Neural progenitor cell (in vitro differentiated cells): ENCODE data around the gene LRP4. TPM values are rescaled to one million over a fixed set of nuclear protein-coding genes. Genes with fewer than 3 reads are reported as not detected.

ENCODE experiments used
- DNase-seq: peaks from one replicate; pipeline ENCODE4 v3.0.0-alpha.2; 2016; ENCODE audit warnings: low spot score
- H2AFZ ChIP-seq: fragments of 200-600 bp; sonication (generic); replicated peaks from 2 replicates; pipeline ENCODE4 v1.6.1; 2016; ENCODE audit warnings: antibody characterized with exemption
- H3F3A ChIP-seq: fragments of 200-600 bp; sonication (generic); 2 replicates; pipeline ENCODE4 v1.6.1; 2016; ENCODE audit warnings: antibody characterized with exemption, low read depth
- H3K27ac ChIP-seq: fragments of 200-600 bp; sonication (generic); 2 replicates; pipeline ENCODE4 v1.5.1; 2016; ENCODE audit warnings: mild to moderate bottlenecking
- H3K27me3 ChIP-seq: fragments of 200-600 bp; sonication (generic); 2 replicates; pipeline ENCODE4 v1.6.1; 2016; ENCODE audit warnings: mild to moderate bottlenecking, moderate library complexity
- H3K36me3 ChIP-seq: fragments of 200-600 bp; sonication (generic); 2 replicates; pipeline ENCODE4 v1.5.1; 2016
- H3K4me1 ChIP-seq: fragments of 200-600 bp; sonication (generic); 2 replicates; pipeline ENCODE4 v1.6.1; 2016; ENCODE audit warnings: mixed run types
- H3K4me2 ChIP-seq: fragments of 200-600 bp; sonication (generic); 2 replicates; pipeline ENCODE4 v1.6.1; 2016
- H3K4me3 ChIP-seq: fragments of 200-600 bp; sonication (generic); 2 replicates; pipeline ENCODE4 v1.5.1; 2016
- H3K79me2 ChIP-seq: fragments of 200-600 bp; sonication (generic); 2 replicates; pipeline ENCODE4 v1.6.1; 2016; ENCODE audit warnings: low read depth
- H3K9ac ChIP-seq: fragments of 200-600 bp; sonication (generic); 2 replicates; pipeline ENCODE4 v1.6.1; 2016
- H3K9me3 ChIP-seq: fragments of 200-600 bp; sonication (generic); 2 replicates; pipeline ENCODE4 v1.5.1; 2016; ENCODE audit warnings: low read depth
- H4K20me1 ChIP-seq: fragments of 200-600 bp; sonication (generic); 2 replicates; pipeline ENCODE4 v1.6.1; 2016; ENCODE audit warnings: low read depth
- H3K27ac Mint-ChIP-seq: 3 replicates; pipeline ENCODE4 v1.8.0; 2021; ENCODE audit warnings: mixed read lengths
- H3K27me3 Mint-ChIP-seq: 2 replicates; pipeline ENCODE4 v1.8.0; 2022; ENCODE audit warnings: low read depth, mild to moderate bottlenecking, inconsistent platforms, moderate library complexity, mixed read lengths; ENCODE audit not compliant: insufficient read depth
- H3K36me3 Mint-ChIP-seq: 3 replicates; pipeline ENCODE4 v1.8.0; 2021; ENCODE audit warnings: mixed read lengths
- H3K4me1 Mint-ChIP-seq: 3 replicates; pipeline ENCODE4 v1.8.0; 2021; ENCODE audit warnings: mixed read lengths
- H3K4me3 Mint-ChIP-seq: 3 replicates; pipeline ENCODE4 v1.8.0; 2021; ENCODE audit warnings: mild to moderate bottlenecking, moderate library complexity, mixed read lengths
- H3K9me3 Mint-ChIP-seq: 3 replicates; pipeline ENCODE4 v1.8.0; 2020; ENCODE audit warnings: mixed read lengths
- EZH2 ChIP-seq: fragments of 200-600 bp; sonication (generic); IDR thresholded peaks from 2 replicates; pipeline ENCODE4 v1.6.1; 2017; ENCODE audit warnings: antibody characterized with exemption, mild to moderate bottlenecking, moderate library complexity
- EZH2phosphoT487 ChIP-seq: fragments of 200-600 bp; sonication (generic); IDR thresholded peaks from 2 replicates; pipeline ENCODE4 v1.6.1; 2017; ENCODE audit warnings: antibody characterized with exemption
- total RNA-seq: library from RNA; depleted of rRNA; stranded (reverse); fragments of >200 nt; gene quantifications from 2 replicates; pipeline ENCODE4 v1.2.3, GENCODE V29; 2015; ENCODE audit warnings: low replicate concordance
- TF ChIP-seq, protein P1 (sequence below): fragments of 200-600 bp; sonication (generic); IDR thresholded peaks from 2 replicates; pipeline ENCODE4 v1.5.1; 2017; ENCODE audit warnings: antibody characterized with exemption, mild to moderate bottlenecking

Gene LRP4
- total RNA-seq, 1 donor from 2014 or later = 12.0 TPM

DNA sequence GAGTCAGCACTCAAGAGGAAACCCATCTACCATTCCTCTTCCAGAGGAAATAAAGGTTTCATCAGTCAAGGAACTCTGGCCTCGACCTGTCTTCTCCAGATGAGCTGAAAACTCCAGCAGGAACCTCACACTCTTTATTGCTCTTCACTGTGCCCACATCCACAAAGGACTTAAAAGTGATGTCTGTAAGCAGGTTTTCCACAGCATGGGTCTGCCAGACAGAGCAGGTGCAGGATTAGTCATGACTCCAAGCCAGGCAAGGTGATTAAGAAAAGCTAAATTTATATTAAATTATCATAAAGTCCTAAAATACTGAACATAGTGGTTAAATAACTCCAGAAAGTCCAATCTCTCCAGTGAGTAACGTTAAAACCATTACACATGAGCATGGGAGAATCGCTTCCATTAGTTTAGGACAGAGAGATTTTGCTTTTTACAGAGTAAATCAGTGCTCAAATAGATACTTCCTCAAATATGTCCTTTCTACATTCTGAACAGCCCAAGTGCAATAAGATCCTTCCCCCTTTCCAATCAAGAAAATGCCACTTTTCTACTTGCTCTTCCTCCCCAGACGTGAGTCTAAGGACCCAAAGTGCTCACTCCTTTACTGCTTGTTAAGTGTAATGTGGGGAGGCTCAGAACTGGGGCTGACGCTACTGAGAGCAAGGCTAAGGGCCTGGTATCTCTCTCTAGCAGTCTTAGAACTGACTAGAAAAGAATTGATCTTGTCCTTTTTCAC, 61.6 kb downstream of the LRP4 start:
- Histone ChIP-seq H3K36me3 (no peaks in the 10 kb centered on the region), H3K27me3 (no peaks in the 10 kb centered on the region), H3K79me2 (no peaks in the 10 kb centered on the region), H3K9me3 (no peaks in the 10 kb centered on the region), H2AFZ (no peak overlapping the region), H3K4me2 (no peak overlapping the region), H3K4me1 (no peaks in the 10 kb centered on the region), H4K20me1 (no peaks in the 10 kb centered on the region), H3K4me3 (no peak overlapping the region), H3K9ac (no peak overlapping the region), H3F3A (no peaks in the 10 kb centered on the region), H3K27ac (no peak overlapping the region)
- DNase-seq = no peak
- H3K27me3 Mint-ChIP-seq = peaks cover 2% of the 10 kb centered on the region
- H3K36me3 Mint-ChIP-seq = peaks cover 34% of the 10 kb centered on the region
- H3K4me3 Mint-ChIP-seq = no peak overlapping the region
- H3K4me1 Mint-ChIP-seq = no peaks in the 10 kb centered on the region
- H3K9me3 Mint-ChIP-seq = no peaks in the 10 kb centered on the region
- no peak overlapping the region for H3K27ac Mint-ChIP-seq
- TF ChIP-seq, protein P1, sequence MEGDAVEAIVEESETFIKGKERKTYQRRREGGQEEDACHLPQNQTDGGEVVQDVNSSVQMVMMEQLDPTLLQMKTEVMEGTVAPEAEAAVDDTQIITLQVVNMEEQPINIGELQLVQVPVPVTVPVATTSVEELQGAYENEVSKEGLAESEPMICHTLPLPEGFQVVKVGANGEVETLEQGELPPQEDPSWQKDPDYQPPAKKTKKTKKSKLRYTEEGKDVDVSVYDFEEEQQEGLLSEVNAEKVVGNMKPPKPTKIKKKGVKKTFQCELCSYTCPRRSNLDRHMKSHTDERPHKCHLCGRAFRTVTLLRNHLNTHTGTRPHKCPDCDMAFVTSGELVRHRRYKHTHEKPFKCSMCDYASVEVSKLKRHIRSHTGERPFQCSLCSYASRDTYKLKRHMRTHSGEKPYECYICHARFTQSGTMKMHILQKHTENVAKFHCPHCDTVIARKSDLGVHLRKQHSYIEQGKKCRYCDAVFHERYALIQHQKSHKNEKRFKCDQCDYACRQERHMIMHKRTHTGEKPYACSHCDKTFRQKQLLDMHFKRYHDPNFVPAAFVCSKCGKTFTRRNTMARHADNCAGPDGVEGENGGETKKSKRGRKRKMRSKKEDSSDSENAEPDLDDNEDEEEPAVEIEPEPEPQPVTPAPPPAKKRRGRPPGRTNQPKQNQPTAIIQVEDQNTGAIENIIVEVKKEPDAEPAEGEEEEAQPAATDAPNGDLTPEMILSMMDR = no peak
- TF ChIP-seq EZH2phosphoT487 (no peak), EZH2 (no peak)

DNA sequence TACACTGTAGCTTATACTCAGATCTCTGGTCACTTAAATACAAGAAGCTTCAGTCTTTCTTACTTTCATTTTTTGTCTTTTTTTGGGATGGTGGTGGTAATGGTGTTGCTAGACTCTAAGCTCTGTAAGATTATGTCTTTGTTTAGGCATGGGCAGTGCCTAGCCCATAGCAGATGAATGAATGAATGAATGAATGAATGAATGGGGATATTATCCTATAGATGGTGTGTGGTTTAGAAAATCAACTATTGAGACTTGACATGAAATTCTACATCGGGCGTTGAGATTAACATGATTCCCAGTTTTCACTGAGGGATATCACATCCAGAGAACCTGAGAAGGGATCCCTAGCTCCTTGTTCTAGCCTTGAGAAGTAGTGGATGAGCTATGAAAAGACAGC, 62.5 kb downstream of the LRP4 start:
- no peak overlapping the region for H3K27ac ChIP-seq
- H3K36me3 ChIP-seq = no peaks in the 10 kb centered on the region
- DNase-seq = no peak
- no peaks in the 10 kb centered on the region for H3K27me3 ChIP-seq
- no peaks in the 10 kb centered on the region for H4K20me1 ChIP-seq
- no peak overlapping the region for H3K9ac ChIP-seq
- H3K27ac Mint-ChIP-seq = no peak overlapping the region
- H2AFZ ChIP-seq = no peak overlapping the region
- peaks cover 34% of the 10 kb centered on the region for H3K36me3 Mint-ChIP-seq
- no peaks in the 10 kb centered on the region for H3K9me3 Mint-ChIP-seq
- H3K27me3 Mint-ChIP-seq = peaks cover 2% of the 10 kb centered on the region
- H3K4me2 ChIP-seq = no peak overlapping the region
- peaks cover 4% of the 10 kb centered on the region for H3K4me1 Mint-ChIP-seq
- H3K9me3 ChIP-seq = no peaks in the 10 kb centered on the region
- H3F3A ChIP-seq = peaks cover 7% of the 10 kb centered on the region
- H3K4me3 ChIP-seq = no peak overlapping the region
- H3K4me1 ChIP-seq = no peaks in the 10 kb centered on the region
- no peaks in the 10 kb centered on the region for H3K79me2 ChIP-seq
- TF ChIP-seq, protein P1 = no peak
- TF ChIP-seq EZH2 (no peak), EZH2phosphoT487 (no peak)
- H3K4me3 Mint-ChIP-seq = no peak overlapping the region

DNA sequence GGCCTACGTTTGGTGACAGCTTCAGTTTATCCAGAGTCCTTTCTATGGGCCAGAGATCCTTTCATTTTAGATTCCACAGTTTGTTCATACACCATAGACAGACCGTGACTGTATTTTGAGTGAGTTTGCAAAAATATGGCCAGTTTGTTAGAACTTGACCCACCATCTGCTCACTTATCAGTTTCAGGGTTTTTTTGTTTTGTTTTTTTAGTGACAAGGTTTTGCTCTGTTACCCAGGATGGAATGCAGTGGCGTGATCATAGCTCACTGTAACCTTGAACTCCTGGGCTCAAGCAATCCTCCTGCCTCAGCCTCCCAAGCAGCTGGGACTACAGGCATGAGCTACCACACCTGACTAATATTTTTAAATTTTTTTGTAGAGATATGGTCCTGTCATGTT, 63.2 kb downstream of the LRP4 start:
- peaks cover 28% of the 10 kb centered on the region for H3K36me3 Mint-ChIP-seq
- TF ChIP-seq EZH2 = no peak
- TF ChIP-seq, protein P1 = no peak
- TF ChIP-seq EZH2phosphoT487 = no peak
- no peak overlapping the region for H3K27ac Mint-ChIP-seq
- peaks cover 4% of the 10 kb centered on the region for H3K4me1 Mint-ChIP-seq
- Histone ChIP-seq H3F3A (peaks cover 12% of the 10 kb centered on the region), H3K9ac (no peak overlapping the region), H3K9me3 (no peaks in the 10 kb centered on the region), H3K36me3 (no peaks in the 10 kb centered on the region), H2AFZ (no peak overlapping the region), H3K79me2 (no peaks in the 10 kb centered on the region), H4K20me1 (no peaks in the 10 kb centered on the region), H3K4me3 (no peak overlapping the region), H3K4me1 (no peaks in the 10 kb centered on the region), H3K27ac (no peak overlapping the region), H3K27me3 (no peaks in the 10 kb centered on the region), H3K4me2 (no peak overlapping the region)
- H3K4me3 Mint-ChIP-seq = no peak overlapping the region
- peaks cover 2% of the 10 kb centered on the region for H3K27me3 Mint-ChIP-seq
- no peak for DNase-seq
- no peaks in the 10 kb centered on the region for H3K9me3 Mint-ChIP-seq
